Fibroblast of mammary gland (primary cell): ENCODE results near the gene ZDHHC21.

Source experiments
- DNase-seq: peaks from one replicate; pipeline ENCODE4 v3.0.0-alpha.2; 2010; ENCODE audit warnings: low read depth
- H3K4me3 ChIP-seq: 2 replicates; pipeline ENCODE4 v1.5.1; 2011; ENCODE audit warnings: low read depth, mild to moderate bottlenecking, low read length, moderate library complexity; ENCODE audit not compliant: control insufficient read depth
- CTCF ChIP-seq: conservative IDR thresholded peaks from 2 replicates; pipeline ENCODE4 v1.5.1; 2011; ENCODE audit warnings: low read depth, low read length, inconsistent platforms; ENCODE audit not compliant: control insufficient read depth, insufficient read depth

Gene ZDHHC21

GRCh38 chr9:14652729-14653377 lies 40.4 kb downstream of the ZDHHC21 start:
- H3K4me3 ChIP-seq: no peak overlapping the region
- TF ChIP-seq CTCF: peak; percentile 59
- peak; percentile 40 for DNase-seq

- TF ChIP-seq CTCF: no peak
- H3K4me3 ChIP-seq: no peak overlapping the region
- no peak for DNase-seq
These were observed 42.6 kb downstream of the ZDHHC21 start for GRCh38 chr9:14650596-14650995.

- no peak for TF ChIP-seq CTCF
- DNase-seq: peak; percentile 27
- H3K4me3 ChIP-seq: no peak overlapping the region
These were observed 47.6 kb downstream of the ZDHHC21 start for GRCh38 chr9:14645648-14646047.

GRCh38 chr9:14640967-14641366 lies 52.3 kb downstream of the ZDHHC21 start:
- no peak overlapping the region for H3K4me3 ChIP-seq
- no peak for TF ChIP-seq CTCF
- no peak for DNase-seq

- no peak overlapping the region for H3K4me3 ChIP-seq
- no peak for DNase-seq
- TF ChIP-seq CTCF: no peak
These were observed 52.9 kb downstream of the ZDHHC21 start for GRCh38 chr9:14640294-14640693.

- DNase-seq: no peak
- TF ChIP-seq CTCF: no peak
These were observed 59.2 kb downstream of the ZDHHC21 start for GRCh38 chr9:14633906-14634565.

GRCh38 chr9:14633148-14633547 lies 60.1 kb downstream of the ZDHHC21 start:
- no peak overlapping the region for H3K4me3 ChIP-seq
- DNase-seq: no peak
- no peak for TF ChIP-seq CTCF

More at GRCh38 chr9:14633906-14634565, 59.2 kb downstream of the ZDHHC21 start:
- H3K4me3 ChIP-seq: no peak overlapping the region
